K562 (cell line): ENCODE measurements around the gene RABL3. TPM values are rescaled to one million over a fixed set of nuclear protein-coding genes. Genes with fewer than 3 reads are reported as not detected.

Source experiments
- BRCA1 ChIP-seq, 2 experiments: fragments of 450-650 bp in 1 of 2; sonication (generic) in 1 of 2; formaldehyde crosslinking in 1 of 2; IDR thresholded peaks; 2 replicates each; pipeline versions ENCODE4 v1.5.0 to v1.6.1; 2017 to 2020; ENCODE audit warnings: mild to moderate bottlenecking in 1 of 2, missing genetic modification reagents in 1 of 2
- EZH2 ChIP-seq: IDR thresholded peaks from 2 replicates; pipeline ENCODE4 v1.6.1; 2012; ENCODE audit warnings: low read depth, mild to moderate bottlenecking, inconsistent platforms, low read length, borderline replicate concordance
- KDM4B ChIP-seq, 2 experiments: fragments of 450-650 bp in 1 of 2; sonication (generic) in 1 of 2; IDR thresholded peaks; 2 replicates each; pipeline ENCODE4 v1.6.1; 2016 to 2017; ENCODE audit warnings: borderline replicate concordance in 2 of 2, antibody characterized with exemption in 1 of 2, low read depth in 1 of 2, mild to moderate bottlenecking in 1 of 2
- KLF1 ChIP-seq: fragments of 450-650 bp; IDR thresholded peaks from 2 replicates; pipeline ENCODE4 v1.6.1; 2016; ENCODE audit warnings: missing genetic modification characterization, missing compliant biosample characterization
- MTF1 ChIP-seq: fragments of 250-450 bp; sonication (Bioruptor Pico); IDR thresholded peaks from 2 replicates; pipeline ENCODE4 v1.9.0; 2021; ENCODE audit warnings: moderate library complexity, mild to moderate bottlenecking, inconsistent platforms, borderline replicate concordance
- NCOA6 ChIP-seq: fragments of 450-650 bp; IDR thresholded peaks from 2 replicates; pipeline ENCODE4 v1.6.1; 2017; ENCODE audit warnings: mild to moderate bottlenecking
- NFIC ChIP-seq: fragments of 450-650 bp; IDR thresholded peaks from 2 replicates; pipeline ENCODE4 v1.6.1; 2017; ENCODE audit warnings: mild to moderate bottlenecking, inconsistent platforms
- PTRF ChIP-seq: fragments of 450-650 bp; IDR thresholded peaks from 2 replicates; pipeline ENCODE4 v1.6.1; 2016; ENCODE audit warnings: mild to moderate bottlenecking, missing genetic modification characterization, missing compliant biosample characterization
- RFX1 ChIP-seq: fragments of 450-650 bp; IDR thresholded peaks from 2 replicates; pipeline ENCODE4 v1.6.1; 2016; ENCODE audit warnings: mild to moderate bottlenecking, moderate library complexity
- RNF2 ChIP-seq: sonication (generic); IDR thresholded peaks from 2 replicates; pipeline ENCODE4 v1.6.1; 2016
- SAFB ChIP-seq: fragments of 200-400 bp; formaldehyde crosslinking; IDR thresholded peaks from 2 replicates; pipeline ENCODE4 v1.6.1; 2017; ENCODE audit warnings: low read depth, low read length, borderline replicate concordance
- SAP30 ChIP-seq: fragments of 200-600 bp; sonication (generic); IDR thresholded peaks from 2 replicates; pipeline ENCODE4 v1.6.1; 2012; ENCODE audit warnings: borderline replicate concordance, low read depth, mild to moderate bottlenecking, moderate library complexity, low read length, control low read depth, inconsistent platforms; ENCODE audit not compliant: insufficient read depth, poor library complexity, severe bottlenecking
- SOX6 ChIP-seq: fragments of 450-650 bp; IDR thresholded peaks from 2 replicates; pipeline ENCODE4 v1.6.1; 2014; ENCODE audit warnings: mild to moderate bottlenecking
- TEAD2 ChIP-seq: fragments of 450-650 bp; IDR thresholded peaks from 2 replicates; pipeline ENCODE4 v1.6.1; 2016; ENCODE audit warnings: missing genetic modification characterization, control low read depth, missing compliant biosample characterization
- ZBTB9 ChIP-seq: fragments of 450-650 bp; formaldehyde crosslinking; IDR thresholded peaks from 2 replicates; pipeline ENCODE4 v1.4.0; 2020; ENCODE audit warnings: mild to moderate bottlenecking, moderate library complexity
- polyA plus RNA-seq, 8 experiments: library from polyadenylated mRNA; depleted of rRNA in 4 of 8; stranded (reverse) in 5 of 8; unstranded in 3 of 8; fragments of >200 nt; fragmentation: Nextera tagmentation in 2 of 8; fragmentation: Illumina TruSeq in 1 of 8; extraction: Ambion mirVana in 2 of 8; extraction: Trizol in 1 of 8; gene quantifications; 2 replicates each; pipeline versions ENCODE4 v1.2.1 to v1.2.3, GENCODE V29; 2011 to 2014; ENCODE audit warnings: inconsistent platforms in 1 of 8, missing spikeins in 1 of 8
- total RNA-seq, 7 experiments: library from RNA; depleted of rRNA in 6 of 7; stranded (reverse); fragments of >200 nt in 6 of 7; fragmentation: Illumina TruSeq in 2 of 7; extraction: Trizol in 2 of 7; gene quantifications; 2 replicates each; pipeline versions ENCODE4 v1.2.1 to v1.2.3, GENCODE V29; 2011 to 2021; ENCODE audit warnings: low replicate concordance in 1 of 7
- TF ChIP-seq, protein P1 (sequence below), 2 experiments: fragments of 450-650 bp; conservative IDR thresholded peaks; 2 replicates each; pipeline ENCODE4 v1.6.1; 2017; ENCODE audit warnings: mild to moderate bottlenecking in 2 of 2, moderate library complexity in 2 of 2
- TF ChIP-seq, protein P2 (sequence below): fragments of 450-650 bp; IDR thresholded peaks from 2 replicates; pipeline ENCODE4 v1.6.1; 2016; ENCODE audit warnings: borderline replicate concordance
- TF ChIP-seq, protein P3 (sequence below): sonication (generic); formaldehyde crosslinking; IDR thresholded peaks from 2 replicates; pipeline ENCODE4 v1.8.1; 2023; ENCODE audit warnings: mild to moderate bottlenecking, missing genetic modification reagents
- TF ChIP-seq, protein P4 (sequence below): sonication (generic); IDR thresholded peaks from 2 replicates; pipeline ENCODE4 v1.6.1; 2016
- TF ChIP-seq, protein P5 (sequence below): fragments of 250-450 bp; sonication (Bioruptor Pico); IDR thresholded peaks from 2 replicates; pipeline ENCODE4 v1.8.0; 2021; ENCODE audit warnings: moderate library complexity, mild to moderate bottlenecking, inconsistent platforms

Gene RABL3
- total and polyA plus RNA-seq, 9 of the 15 experiments (the other 6 are each of a cell fraction or from before 2014, with no cell fraction given): 6.5 to 30.7 (median 12.3) TPM

- no peak for TF ChIP-seq NFIC
- no peak for TF ChIP-seq NCOA6
- no peak; the same call in 1 of the 2 replicates for TF ChIP-seq KLF1 (tag)
- TF ChIP-seq RNF2: 0 out of 2 replicates have a peak, but pooled peaks have one; percentile 37
- no peak for TF ChIP-seq SAFB
- TF ChIP-seq SOX6: no peak
- TF ChIP-seq, protein P1, sequence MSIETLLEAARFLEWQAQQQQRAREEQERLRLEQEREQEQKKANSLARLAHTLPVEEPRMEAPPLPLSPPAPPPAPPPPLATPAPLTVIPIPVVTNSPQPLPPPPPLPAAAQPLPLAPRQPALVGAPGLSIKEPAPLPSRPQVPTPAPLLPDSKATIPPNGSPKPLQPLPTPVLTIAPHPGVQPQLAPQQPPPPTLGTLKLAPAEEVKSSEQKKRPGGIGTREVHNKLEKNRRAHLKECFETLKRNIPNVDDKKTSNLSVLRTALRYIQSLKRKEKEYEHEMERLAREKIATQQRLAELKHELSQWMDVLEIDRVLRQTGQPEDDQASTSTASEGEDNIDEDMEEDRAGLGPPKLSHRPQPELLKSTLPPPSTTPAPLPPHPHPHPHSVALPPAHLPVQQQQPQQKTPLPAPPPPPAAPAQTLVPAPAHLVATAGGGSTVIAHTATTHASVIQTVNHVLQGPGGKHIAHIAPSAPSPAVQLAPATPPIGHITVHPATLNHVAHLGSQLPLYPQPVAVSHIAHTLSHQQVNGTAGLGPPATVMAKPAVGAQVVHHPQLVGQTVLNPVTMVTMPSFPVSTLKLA (conservative IDR thresholded peaks at IDR 0.05): peak; percentile 54 to 79
- TF ChIP-seq EZH2: no peak
- TF ChIP-seq PTRF (tag): no peak
- TF ChIP-seq RFX1: no peak; the same call in 1 of the 2 replicates
- TF ChIP-seq SAP30: no peak
- no peak for TF ChIP-seq TEAD2 (tag)
- TF ChIP-seq, protein P2, sequence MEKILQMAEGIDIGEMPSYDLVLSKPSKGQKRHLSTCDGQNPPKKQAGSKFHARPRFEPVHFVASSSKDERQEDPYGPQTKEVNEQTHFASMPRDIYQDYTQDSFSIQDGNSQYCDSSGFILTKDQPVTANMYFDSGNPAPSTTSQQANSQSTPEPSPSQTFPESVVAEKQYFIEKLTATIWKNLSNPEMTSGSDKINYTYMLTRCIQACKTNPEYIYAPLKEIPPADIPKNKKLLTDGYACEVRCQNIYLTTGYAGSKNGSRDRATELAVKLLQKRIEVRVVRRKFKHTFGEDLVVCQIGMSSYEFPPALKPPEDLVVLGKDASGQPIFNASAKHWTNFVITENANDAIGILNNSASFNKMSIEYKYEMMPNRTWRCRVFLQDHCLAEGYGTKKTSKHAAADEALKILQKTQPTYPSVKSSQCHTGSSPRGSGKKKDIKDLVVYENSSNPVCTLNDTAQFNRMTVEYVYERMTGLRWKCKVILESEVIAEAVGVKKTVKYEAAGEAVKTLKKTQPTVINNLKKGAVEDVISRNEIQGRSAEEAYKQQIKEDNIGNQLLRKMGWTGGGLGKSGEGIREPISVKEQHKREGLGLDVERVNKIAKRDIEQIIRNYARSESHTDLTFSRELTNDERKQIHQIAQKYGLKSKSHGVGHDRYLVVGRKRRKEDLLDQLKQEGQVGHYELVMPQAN: no peak; the same call in 1 of the 2 replicates
- no peak for TF ChIP-seq MTF1 (CRISPR knock-in tag)
- TF ChIP-seq, protein P3, sequence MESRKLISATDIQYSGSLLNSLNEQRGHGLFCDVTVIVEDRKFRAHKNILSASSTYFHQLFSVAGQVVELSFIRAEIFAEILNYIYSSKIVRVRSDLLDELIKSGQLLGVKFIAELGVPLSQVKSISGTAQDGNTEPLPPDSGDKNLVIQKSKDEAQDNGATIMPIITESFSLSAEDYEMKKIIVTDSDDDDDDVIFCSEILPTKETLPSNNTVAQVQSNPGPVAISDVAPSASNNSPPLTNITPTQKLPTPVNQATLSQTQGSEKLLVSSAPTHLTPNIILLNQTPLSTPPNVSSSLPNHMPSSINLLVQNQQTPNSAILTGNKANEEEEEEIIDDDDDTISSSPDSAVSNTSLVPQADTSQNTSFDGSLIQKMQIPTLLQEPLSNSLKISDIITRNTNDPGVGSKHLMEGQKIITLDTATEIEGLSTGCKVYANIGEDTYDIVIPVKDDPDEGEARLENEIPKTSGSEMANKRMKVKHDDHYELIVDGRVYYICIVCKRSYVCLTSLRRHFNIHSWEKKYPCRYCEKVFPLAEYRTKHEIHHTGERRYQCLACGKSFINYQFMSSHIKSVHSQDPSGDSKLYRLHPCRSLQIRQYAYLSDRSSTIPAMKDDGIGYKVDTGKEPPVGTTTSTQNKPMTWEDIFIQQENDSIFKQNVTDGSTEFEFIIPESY (CRISPR knock-in tag): no peak
- TF ChIP-seq, protein P4, sequence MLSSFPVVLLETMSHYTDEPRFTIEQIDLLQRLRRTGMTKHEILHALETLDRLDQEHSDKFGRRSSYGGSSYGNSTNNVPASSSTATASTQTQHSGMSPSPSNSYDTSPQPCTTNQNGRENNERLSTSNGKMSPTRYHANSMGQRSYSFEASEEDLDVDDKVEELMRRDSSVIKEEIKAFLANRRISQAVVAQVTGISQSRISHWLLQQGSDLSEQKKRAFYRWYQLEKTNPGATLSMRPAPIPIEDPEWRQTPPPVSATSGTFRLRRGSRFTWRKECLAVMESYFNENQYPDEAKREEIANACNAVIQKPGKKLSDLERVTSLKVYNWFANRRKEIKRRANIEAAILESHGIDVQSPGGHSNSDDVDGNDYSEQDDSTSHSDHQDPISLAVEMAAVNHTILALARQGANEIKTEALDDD: no peak
- TF ChIP-seq KDM4B (IDR thresholded peaks at IDR 0.05; ENCODE audit: borderline replicate concordance in 2 of 2, low read depth in 1 of 2): no peak
- TF ChIP-seq, protein P5, sequence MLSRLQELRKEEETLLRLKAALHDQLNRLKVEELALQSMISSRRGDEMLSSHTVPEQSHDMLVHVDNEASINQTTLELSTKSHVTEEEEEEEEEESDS: no peak
- no peak for TF ChIP-seq ZBTB9 (CRISPR knock-in tag)
- no peak for TF ChIP-seq BRCA1 (IDR thresholded peaks at IDR 0.05)
- no peak for TF ChIP-seq BRCA1 (CRISPR knock-in tag; IDR thresholded peaks at IDR 0.05)
Observed at GRCh38 chr3:120742198-120742848, at the start of gene RABL3, which contains the start of gene GTF2E1 (continued).
